Activated naive CD8-positive, alpha-beta T cell (primary cell): ENCODE results near the gene PABPC3.

Source experiments
- H3K27ac Mint-ChIP-seq: one replicate; pipeline ENCODE4 v1.8.0; 2021; ENCODE audit warnings: mixed read lengths
- H3K27me3 Mint-ChIP-seq: one replicate; pipeline ENCODE4 v1.8.0; 2021; ENCODE audit warnings: mixed read lengths
- H3K36me3 Mint-ChIP-seq: one replicate; pipeline ENCODE4 v1.8.0; 2021; ENCODE audit warnings: mixed read lengths
- H3K4me1 Mint-ChIP-seq: one replicate; pipeline ENCODE4 v1.8.0; 2021; ENCODE audit warnings: low read depth, mixed read lengths
- H3K4me3 Mint-ChIP-seq: one replicate; pipeline ENCODE4 v1.8.0; 2021; ENCODE audit warnings: mild to moderate bottlenecking, mixed read lengths
- H3K9me3 Mint-ChIP-seq: one replicate; pipeline ENCODE4 v1.8.0; 2021; ENCODE audit warnings: low read depth, mixed read lengths

PABPC3 gene

GRCh38 chr13:25095851-25096453 is at the start of gene PABPC3:
Gene PABPC3, plus strand, starts transcription at chr13:25096136. Its CDS starts 63 bp downstream, at chr13:25096199.
- Mint-ChIP-seq H3K4me1 (no peaks in the 10 kb centered on the region), H3K4me3 (peak within 1 kb of the TSS; percentile 27), H3K9me3 (no peaks in the 10 kb centered on the region), H3K36me3 (no peaks in the 10 kb centered on the region), H3K27ac (no peak within 1 kb of the TSS), H3K27me3 (peaks cover 26% of the 10 kb centered on the region)

- Mint-ChIP-seq H3K4me3 (no peak overlapping the region), H3K4me1 (peaks cover 7% of the 10 kb centered on the region), H3K27ac (no peak overlapping the region), H3K9me3 (peaks cover 15% of the 10 kb centered on the region), H3K27me3 (peaks cover 33% of the 10 kb centered on the region), H3K36me3 (no peaks in the 10 kb centered on the region)
These were observed 49.5 kb upstream of the PABPC3 start for GRCh38 chr13:25046274-25046984.

- H3K4me3 Mint-ChIP-seq: peak overlapping the region; percentile 12
- no peak overlapping the region for H3K27ac Mint-ChIP-seq
- peaks cover 17% of the 10 kb centered on the region for H3K9me3 Mint-ChIP-seq
- peaks cover 7% of the 10 kb centered on the region for H3K4me1 Mint-ChIP-seq
- H3K27me3 Mint-ChIP-seq: peaks cover 28% of the 10 kb centered on the region
- no peaks in the 10 kb centered on the region for H3K36me3 Mint-ChIP-seq
These were observed 48.9 kb upstream of the PABPC3 start for GRCh38 chr13:25046985-25047511.

- no peak overlapping the region for H3K27ac Mint-ChIP-seq
- peaks cover 7% of the 10 kb centered on the region for H3K4me1 Mint-ChIP-seq
These were observed 44.9 kb upstream of the PABPC3 start for GRCh38 chr13:25051065-25051464.

GRCh38 chr13:25059166-25059565 is 36.8 kb upstream of the PABPC3 start:
- H3K27ac Mint-ChIP-seq: no peak overlapping the region
- H3K36me3 Mint-ChIP-seq: no peaks in the 10 kb centered on the region
- no peak overlapping the region for H3K4me3 Mint-ChIP-seq
- H3K9me3 Mint-ChIP-seq: peaks cover 7% of the 10 kb centered on the region
- no peaks in the 10 kb centered on the region for H3K4me1 Mint-ChIP-seq
- H3K27me3 Mint-ChIP-seq: peaks cover 8% of the 10 kb centered on the region

More at GRCh38 chr13:25051065-25051464, 44.9 kb upstream of the PABPC3 start:
- H3K4me3 Mint-ChIP-seq: no peak overlapping the region
- peaks cover 17% of the 10 kb centered on the region for H3K9me3 Mint-ChIP-seq
- no peaks in the 10 kb centered on the region for H3K36me3 Mint-ChIP-seq
- H3K27me3 Mint-ChIP-seq: peaks cover 18% of the 10 kb centered on the region

GRCh38 chr13:25059958-25060357 is 36.0 kb upstream of the PABPC3 start:
- no peaks in the 10 kb centered on the region for H3K4me1 Mint-ChIP-seq
- no peak overlapping the region for H3K4me3 Mint-ChIP-seq
- peaks cover 7% of the 10 kb centered on the region for H3K9me3 Mint-ChIP-seq
- peaks cover 10% of the 10 kb centered on the region for H3K27me3 Mint-ChIP-seq
- no peak overlapping the region for H3K27ac Mint-ChIP-seq
- H3K36me3 Mint-ChIP-seq: no peaks in the 10 kb centered on the region

- Mint-ChIP-seq H3K4me1 (no peaks in the 10 kb centered on the region), H3K36me3 (no peaks in the 10 kb centered on the region), H3K9me3 (peaks cover 7% of the 10 kb centered on the region), H3K27me3 (peaks cover 16% of the 10 kb centered on the region), H3K27ac (no peak overlapping the region), H3K4me3 (no peak overlapping the region)
These were observed 33.5 kb upstream of the PABPC3 start for GRCh38 chr13:25062479-25062878.

- no peaks in the 10 kb centered on the region for H3K36me3 Mint-ChIP-seq
- H3K9me3 Mint-ChIP-seq: no peaks in the 10 kb centered on the region
- peaks cover 18% of the 10 kb centered on the region for H3K27me3 Mint-ChIP-seq
- H3K4me1 Mint-ChIP-seq: no peaks in the 10 kb centered on the region
- H3K4me3 Mint-ChIP-seq: no peak overlapping the region
- H3K27ac Mint-ChIP-seq: no peak overlapping the region
These were observed 31.5 kb upstream of the PABPC3 start for GRCh38 chr13:25064396-25064795.

- H3K4me1 Mint-ChIP-seq: no peaks in the 10 kb centered on the region
- H3K27ac Mint-ChIP-seq: no peak overlapping the region
- H3K36me3 Mint-ChIP-seq: no peaks in the 10 kb centered on the region
- H3K27me3 Mint-ChIP-seq: peaks cover 24% of the 10 kb centered on the region
- no peak overlapping the region for H3K4me3 Mint-ChIP-seq
- H3K9me3 Mint-ChIP-seq: no peaks in the 10 kb centered on the region
These were observed 29.8 kb upstream of the PABPC3 start for GRCh38 chr13:25065974-25066770.

GRCh38 chr13:25067064-25067463 is 28.9 kb upstream of the PABPC3 start:
- no peaks in the 10 kb centered on the region for H3K9me3 Mint-ChIP-seq
- no peak overlapping the region for H3K4me3 Mint-ChIP-seq
- H3K27me3 Mint-ChIP-seq: peaks cover 22% of the 10 kb centered on the region
- H3K36me3 Mint-ChIP-seq: no peaks in the 10 kb centered on the region
- no peak overlapping the region for H3K27ac Mint-ChIP-seq
- H3K4me1 Mint-ChIP-seq: no peaks in the 10 kb centered on the region

- no peak overlapping the region for H3K27ac Mint-ChIP-seq
- H3K4me1 Mint-ChIP-seq: no peaks in the 10 kb centered on the region
- peaks cover 18% of the 10 kb centered on the region for H3K27me3 Mint-ChIP-seq
- no peaks in the 10 kb centered on the region for H3K36me3 Mint-ChIP-seq
- no peak overlapping the region for H3K4me3 Mint-ChIP-seq
- no peaks in the 10 kb centered on the region for H3K9me3 Mint-ChIP-seq
These were observed 27.1 kb upstream of the PABPC3 start for GRCh38 chr13:25068810-25069209.

GRCh38 chr13:25069236-25069635 is 26.7 kb upstream of the PABPC3 start:
- Mint-ChIP-seq H3K9me3 (no peaks in the 10 kb centered on the region), H3K36me3 (no peaks in the 10 kb centered on the region), H3K4me1 (no peaks in the 10 kb centered on the region), H3K27me3 (peaks cover 18% of the 10 kb centered on the region), H3K4me3 (no peak overlapping the region), H3K27ac (no peak overlapping the region)

- Mint-ChIP-seq H3K4me1 (no peaks in the 10 kb centered on the region), H3K9me3 (no peaks in the 10 kb centered on the region), H3K36me3 (no peaks in the 10 kb centered on the region), H3K4me3 (no peak overlapping the region), H3K27me3 (peaks cover 20% of the 10 kb centered on the region), H3K27ac (no peak overlapping the region)
These were observed 26.0 kb upstream of the PABPC3 start for GRCh38 chr13:25069911-25070310.

- Mint-ChIP-seq H3K27me3 (peaks cover 5% of the 10 kb centered on the region), H3K4me3 (no peak overlapping the region), H3K4me1 (no peaks in the 10 kb centered on the region), H3K9me3 (no peaks in the 10 kb centered on the region), H3K27ac (no peak overlapping the region), H3K36me3 (no peaks in the 10 kb centered on the region)
These were observed 15.2 kb upstream of the PABPC3 start for GRCh38 chr13:25080773-25081172.

- Mint-ChIP-seq H3K36me3 (no peaks in the 10 kb centered on the region), H3K27me3 (peaks cover 5% of the 10 kb centered on the region), H3K4me1 (no peaks in the 10 kb centered on the region), H3K4me3 (no peak overlapping the region), H3K27ac (no peak overlapping the region), H3K9me3 (no peaks in the 10 kb centered on the region)
These were observed 11.8 kb upstream of the PABPC3 start for GRCh38 chr13:25084096-25084495.
